Measurements from ENCODE around the gene TMEM239.
"Not testable (repeated sequence)": the region's sequence is repeated elsewhere in the genome, so short reads cannot be mapped to it uniquely, and the experiment has no call there.

Gene TMEM239

DNA sequence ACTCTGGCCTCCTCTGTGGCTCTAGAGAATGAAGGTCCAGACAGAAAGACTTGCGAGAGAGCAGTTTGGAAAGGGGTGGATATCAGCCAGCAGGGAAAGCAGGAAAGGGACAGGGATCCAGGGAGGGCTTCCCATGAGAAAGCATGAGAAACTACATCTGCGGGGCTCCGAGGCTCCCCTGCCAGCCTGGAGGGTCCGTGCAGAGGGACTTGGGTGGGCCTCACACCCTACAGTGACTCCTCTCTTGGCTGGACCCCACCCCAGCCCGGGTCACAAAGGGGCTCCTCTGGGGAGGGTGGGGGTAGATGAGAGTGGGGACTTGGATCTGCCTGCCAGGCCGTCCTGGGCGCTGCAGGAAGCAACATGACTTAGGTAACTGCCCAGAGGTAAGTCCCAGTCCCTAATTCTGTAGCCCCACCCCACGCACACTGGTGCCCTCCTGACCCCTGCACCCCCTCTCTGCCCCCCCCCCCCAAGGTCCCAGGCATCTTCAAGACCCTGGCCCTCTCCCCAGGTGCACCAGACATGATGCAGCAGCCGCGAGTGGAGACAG lies at the start of gene TMEM239:
Gene TMEM239, plus strand, starts transcription at position 335 of the 553 bp plus-strand sequence. Its CDS starts 191 bp downstream, at position 526.
- no peak for DNase-seq

DNA sequence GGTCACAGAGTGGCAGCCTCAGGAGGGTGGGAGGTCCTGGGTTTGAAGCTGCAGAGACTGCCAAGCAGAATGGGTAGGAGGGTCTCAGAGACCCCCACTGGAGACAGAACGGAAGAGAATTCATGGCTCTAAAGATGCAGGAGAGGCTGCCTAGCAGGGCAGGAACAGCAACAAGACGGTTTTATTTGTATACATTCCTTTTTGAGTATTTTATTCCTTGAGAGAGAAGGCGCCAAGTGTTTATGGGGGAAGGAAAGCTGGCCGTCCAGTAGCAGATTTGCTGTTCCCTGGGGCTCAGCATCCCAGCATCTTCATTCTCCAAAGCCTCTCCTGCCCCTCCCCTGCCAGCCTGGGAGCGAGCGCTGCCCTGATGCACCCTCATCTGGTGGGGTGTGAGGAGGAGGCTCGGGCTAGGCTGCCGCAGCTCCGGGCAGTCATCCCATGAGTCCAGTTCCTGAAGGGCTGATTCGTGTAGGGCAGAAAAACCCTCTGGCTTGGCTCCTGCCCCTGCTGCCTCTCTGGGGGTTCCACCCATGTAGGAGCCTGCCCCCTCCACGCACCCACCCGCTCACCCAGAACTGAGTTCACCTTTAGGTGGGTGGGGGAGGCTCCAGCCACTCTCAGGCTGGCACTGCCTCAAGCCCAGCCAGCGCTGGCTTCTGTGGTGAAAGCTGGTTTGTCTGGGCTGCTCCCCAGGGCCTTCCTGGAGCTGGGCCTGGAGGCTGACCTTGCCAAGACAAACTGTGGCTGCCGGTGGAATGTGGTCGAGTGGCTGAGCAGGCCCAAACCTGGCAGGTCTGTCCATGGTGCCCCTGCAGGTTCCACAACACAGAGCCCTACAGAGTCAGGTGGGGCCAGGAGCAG lies 48.2 kb upstream of the TMEM239 start:
- DNase-seq, result no peak

DNA sequence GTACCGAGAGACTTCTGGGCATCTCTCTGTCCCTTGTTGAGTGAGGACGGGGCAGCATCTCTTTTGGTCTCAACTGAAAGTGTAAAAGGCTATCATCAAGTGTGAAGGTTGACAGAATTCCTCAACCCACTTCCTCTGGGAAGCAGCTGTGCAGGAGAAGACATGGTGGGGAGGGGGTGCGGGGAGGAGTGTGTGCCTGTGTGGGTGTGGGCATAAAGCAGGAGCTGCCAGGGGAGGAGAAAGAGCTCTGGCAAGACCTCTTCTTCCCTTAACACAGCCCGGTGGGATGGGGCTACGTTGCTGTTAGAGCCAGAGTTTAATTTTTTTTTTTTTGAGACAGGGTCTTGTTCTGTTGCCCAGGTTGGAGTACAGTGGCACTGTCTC lies 47.5 kb upstream of the TMEM239 start:
- DNase-seq, result no peak

DNA sequence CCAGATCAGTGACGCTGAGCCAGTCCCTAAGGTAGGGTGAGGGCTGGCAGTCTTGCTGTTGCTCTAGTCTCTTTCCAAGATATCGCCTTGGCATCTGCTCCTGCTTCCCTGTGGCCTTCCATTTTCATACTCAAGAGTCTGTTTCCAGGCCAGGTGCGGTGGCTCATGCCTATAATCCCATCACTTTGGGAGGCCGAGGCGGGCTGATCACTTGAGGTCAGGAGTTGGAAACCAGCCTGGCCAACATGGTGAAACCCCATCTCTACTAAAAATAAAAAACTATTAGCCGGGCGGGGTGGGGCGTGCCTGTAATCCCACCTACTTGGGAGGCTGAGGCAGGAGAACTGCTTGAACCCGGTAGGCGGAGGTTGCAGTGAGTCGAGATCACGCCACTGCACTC lies 46.1 kb upstream of the TMEM239 start:
- DNase-seq, result not testable (repeated sequence)

- DNase-seq, result no peak
These were observed 44.5 kb upstream of the TMEM239 start for GRCh38 chr20:2771631-2772080.

DNA sequence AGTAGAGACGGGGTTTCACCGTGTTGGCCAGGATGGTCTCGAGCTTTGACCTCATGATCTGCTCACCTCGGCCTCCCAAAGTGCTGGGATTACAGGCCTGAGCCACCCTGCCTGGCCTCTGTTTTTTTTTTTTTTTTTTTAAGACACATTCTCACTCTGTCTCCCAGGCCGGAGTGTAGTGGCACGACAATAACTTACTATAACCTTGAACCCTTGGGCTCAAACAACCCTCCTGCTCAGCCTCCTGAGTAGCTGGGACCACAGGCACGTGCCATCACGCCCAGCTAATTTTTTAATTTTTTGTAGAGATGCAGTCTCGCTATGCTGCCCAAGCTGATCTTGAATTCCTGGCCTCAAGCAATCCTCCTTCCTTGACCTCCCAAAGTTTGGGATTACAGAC lies 42.4 kb upstream of the TMEM239 start:
- DNase-seq, result no peak

DNA sequence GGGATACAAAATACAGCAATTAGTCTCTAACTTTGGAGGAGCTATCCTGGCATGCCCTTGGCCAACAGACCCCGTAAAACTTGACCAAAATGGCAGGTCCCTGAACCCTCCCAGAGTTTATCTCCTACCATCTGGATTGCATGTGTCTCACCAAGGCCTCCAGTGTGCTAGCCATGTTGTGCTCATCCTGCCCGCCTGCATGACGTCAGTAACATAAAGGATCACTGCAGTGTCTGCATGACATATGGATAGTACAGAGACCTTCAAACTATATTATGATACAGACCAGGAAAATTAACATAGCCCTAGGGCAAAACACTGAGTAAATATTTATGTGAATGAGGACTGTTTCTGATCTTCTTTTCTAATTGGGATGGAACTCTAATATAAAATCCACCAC lies 41.0 kb upstream of the TMEM239 start:
- no peak for DNase-seq

DNA sequence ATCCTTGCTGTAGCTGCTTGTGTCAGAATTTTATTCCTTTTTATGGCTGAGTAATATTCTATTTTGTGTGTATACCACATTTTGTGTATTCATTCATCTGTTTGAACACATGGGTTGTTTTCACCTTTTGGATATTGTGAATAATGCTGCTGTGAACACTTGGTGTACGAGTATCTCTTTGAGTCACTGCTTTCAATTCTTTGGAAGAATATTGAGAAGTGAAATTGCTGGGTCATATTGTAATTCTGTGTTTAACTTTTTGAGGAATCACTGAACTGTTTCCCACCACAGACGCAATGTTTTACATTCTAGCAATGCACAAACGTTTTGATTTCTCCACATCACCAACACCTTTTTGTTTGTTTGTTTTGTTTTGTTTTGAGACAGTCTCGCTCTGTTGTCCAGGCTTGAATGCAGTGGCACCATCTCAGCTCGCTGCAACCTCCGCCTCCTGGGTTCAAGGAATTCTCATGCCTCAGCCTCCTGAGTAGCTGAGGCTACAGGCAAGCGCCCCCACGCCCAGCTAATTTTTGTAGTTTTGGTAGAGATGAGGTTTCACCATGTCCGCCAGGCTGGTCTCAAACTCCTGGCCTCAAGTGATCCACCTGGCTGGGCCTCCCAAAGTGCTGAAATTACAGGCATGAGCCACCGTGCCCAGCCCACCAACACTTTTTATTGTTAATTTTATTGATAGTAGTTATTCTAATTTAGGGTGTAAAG lies 37.4 kb upstream of the TMEM239 start:
- DNase-seq, result no peak

GRCh38 chr20:2780948-2781347 lies 35.2 kb upstream of the TMEM239 start:
- no peak for DNase-seq

- DNase-seq, result no peak
These were observed 32.1 kb upstream of the TMEM239 start for GRCh38 chr20:2783908-2784566.

DNA sequence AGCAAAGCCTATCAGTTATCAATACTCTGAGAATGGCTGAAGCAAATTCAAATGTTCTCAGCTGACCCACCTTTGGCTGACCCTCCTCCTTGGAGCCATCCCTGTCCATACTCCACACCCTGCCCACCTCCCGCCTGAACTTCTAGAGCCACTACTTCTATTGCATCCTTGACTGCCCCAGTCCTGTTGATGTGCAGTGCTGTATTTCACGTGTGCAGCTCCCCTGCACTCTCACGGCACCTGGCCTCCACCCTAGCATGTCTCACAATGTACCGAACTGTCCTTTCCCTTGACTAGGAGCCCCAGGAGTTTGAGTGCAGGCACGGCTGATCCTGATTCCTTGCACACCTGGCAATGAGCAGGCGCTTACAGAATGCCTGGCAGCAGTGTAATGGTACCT lies 22.7 kb upstream of the TMEM239 start:
- no peak for DNase-seq

DNA sequence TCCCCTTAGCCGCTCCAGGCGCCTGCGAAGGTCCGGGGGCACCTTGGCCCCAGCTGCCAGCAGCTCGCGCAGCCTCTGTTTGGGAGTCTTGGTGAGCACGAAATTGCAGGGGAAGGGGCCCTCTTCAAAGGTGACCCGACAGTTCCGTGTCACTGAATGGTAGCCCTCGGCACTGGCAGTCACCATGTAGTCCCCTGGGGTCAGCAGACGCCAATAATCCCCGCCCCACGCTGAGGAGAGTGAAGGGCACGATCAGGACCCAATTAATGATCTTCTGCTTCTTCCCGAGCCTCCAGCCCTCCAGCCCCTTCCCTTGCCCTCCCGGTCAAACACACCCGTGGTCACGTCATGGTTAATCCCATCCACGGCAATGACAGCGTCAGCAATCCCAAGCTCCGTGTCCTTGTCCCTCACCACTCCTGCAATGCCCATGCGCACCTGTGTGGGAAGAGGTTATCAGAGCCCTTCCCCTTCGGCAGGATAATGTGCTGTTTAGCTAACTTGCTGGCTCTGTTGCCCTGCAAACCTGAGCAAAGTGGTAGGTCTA lies 21.9 kb upstream of the TMEM239 start:
- no peak for DNase-seq

- DNase-seq, result no peak
These were observed 21.2 kb upstream of the TMEM239 start for GRCh38 chr20:2794866-2795447.

- DNase-seq, result no peak
These were observed 20.7 kb upstream of the TMEM239 start for GRCh38 chr20:2795451-2795850.

GRCh38 chr20:2796011-2796660 lies 20.0 kb upstream of the TMEM239 start:
- no peak for DNase-seq

DNA sequence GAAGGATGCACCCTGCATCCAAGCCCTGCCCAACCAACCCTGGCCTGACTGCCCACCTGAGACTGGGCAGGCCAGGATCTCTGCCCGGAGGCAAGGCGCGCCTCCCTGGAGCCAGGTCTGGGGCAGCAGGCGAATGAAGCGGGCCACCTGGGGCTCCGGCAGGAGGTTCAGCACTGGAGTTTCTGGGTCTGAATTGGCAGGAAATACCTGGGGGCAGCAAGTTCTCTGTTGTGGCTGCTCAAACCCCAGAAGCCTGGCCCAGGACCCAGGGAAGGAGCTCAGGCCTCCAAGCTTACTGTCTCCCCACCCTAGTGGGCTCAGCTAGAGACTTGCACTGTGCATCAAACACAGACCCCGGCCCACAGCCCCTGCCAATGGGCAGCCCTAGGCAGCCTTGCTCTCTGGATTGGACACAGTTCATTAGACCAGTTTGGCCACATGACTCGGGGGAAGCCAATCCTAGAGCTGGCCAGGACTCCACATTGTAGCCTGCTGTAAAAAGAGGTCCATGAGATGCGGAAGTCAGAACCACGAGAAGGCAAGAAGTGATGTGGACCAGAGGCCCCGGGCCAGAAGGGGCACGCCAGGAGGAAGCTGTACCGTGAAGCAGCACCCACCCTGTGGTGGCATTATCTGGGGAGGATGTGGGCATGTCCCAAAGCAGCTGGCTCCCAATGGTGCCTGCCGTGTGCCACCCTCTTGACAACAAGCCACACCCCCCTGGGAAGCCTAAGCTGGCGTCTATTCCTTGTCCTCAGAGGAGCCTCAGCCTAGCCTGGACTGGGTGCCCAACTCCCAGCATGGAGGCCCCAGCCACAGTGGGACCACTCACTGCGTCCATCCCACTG lies 18.8 kb upstream of the TMEM239 start:
- no peak for DNase-seq

GRCh38 chr20:2798095-2798805 lies 17.9 kb upstream of the TMEM239 start:
- no peak for DNase-seq

GRCh38 chr20:2798814-2799213 lies 17.4 kb upstream of the TMEM239 start:
- no peak for DNase-seq

DNA sequence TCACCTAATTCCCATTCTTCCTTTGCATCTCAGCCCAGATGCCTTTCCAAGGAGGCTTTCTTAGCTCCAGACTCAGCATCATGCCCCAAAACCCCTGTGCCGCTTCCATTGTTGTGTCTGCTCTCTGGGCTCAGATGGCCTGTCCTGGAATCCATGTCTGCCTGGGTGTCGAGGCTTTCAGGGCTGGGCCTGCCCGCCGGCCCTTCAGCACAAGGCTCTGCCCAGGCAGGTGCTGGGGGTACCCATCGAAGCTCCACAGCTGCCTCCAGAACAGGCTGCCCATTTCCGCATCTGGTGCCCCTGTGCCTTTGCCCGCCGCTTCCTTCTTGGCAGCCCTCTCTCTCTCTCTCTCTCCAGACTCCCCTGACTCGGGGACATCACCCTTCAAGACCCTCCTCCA lies 16.9 kb upstream of the TMEM239 start:
- DNase-seq, result no peak
